WI38 (cell line): Measurements from ENCODE around the gene SPATA46.

Source experiments
- H3K4me3 ChIP-seq: 2 replicates; pipeline ENCODE4 v1.5.1; 2011; ENCODE audit warnings: low read depth, mild to moderate bottlenecking, control low read depth, low read length
- TF ChIP-seq, protein P1 (sequence below): IDR thresholded peaks from 2 replicates; pipeline ENCODE4 v1.5.1; 2012; ENCODE audit warnings: low read depth, mild to moderate bottlenecking, control low read depth, low read length

SPATA46 gene

DNA sequence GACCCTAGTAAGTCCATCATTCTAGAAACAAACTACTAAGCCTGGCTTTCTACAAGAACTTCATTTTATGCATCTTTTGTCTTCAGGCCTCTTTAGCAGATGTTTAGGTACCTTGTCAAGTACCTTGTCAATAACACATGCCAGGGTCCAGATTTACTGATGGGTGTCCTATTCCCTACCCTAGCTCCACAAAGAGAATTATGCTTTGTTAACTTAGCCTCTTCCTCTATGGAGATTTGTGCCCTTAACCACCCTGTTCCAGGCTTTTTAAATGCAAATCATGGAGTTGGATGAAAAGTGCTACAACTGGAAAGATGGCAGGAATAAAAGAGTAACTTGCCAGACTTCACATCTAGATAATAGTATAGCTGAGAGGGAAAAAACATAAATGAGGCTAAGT lies 42.7 kb downstream of the SPATA46 start:
- TF ChIP-seq, protein P1, sequence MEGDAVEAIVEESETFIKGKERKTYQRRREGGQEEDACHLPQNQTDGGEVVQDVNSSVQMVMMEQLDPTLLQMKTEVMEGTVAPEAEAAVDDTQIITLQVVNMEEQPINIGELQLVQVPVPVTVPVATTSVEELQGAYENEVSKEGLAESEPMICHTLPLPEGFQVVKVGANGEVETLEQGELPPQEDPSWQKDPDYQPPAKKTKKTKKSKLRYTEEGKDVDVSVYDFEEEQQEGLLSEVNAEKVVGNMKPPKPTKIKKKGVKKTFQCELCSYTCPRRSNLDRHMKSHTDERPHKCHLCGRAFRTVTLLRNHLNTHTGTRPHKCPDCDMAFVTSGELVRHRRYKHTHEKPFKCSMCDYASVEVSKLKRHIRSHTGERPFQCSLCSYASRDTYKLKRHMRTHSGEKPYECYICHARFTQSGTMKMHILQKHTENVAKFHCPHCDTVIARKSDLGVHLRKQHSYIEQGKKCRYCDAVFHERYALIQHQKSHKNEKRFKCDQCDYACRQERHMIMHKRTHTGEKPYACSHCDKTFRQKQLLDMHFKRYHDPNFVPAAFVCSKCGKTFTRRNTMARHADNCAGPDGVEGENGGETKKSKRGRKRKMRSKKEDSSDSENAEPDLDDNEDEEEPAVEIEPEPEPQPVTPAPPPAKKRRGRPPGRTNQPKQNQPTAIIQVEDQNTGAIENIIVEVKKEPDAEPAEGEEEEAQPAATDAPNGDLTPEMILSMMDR: no peak
- no peak overlapping the region for H3K4me3 ChIP-seq

DNA sequence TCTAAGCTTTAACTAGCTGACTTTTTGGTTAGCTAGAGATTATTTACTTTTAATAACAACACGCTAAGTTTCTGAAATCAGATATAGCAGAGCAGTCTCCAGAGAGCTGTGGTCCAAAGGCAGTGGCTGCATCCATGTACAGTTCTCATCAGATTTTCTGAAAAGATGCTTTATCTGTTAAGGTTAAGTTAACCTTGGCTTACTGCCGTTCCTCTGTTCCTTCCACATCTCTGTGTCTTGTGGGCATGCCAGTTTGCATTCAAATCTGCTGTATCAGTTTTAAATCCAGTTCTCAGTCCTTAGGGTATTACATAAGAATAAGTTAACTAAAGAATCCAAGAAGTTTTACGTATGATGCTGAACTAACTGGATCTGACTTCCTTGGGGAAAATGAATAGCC lies 46.8 kb downstream of the SPATA46 start:
- H3K4me3 ChIP-seq: no peak overlapping the region
- TF ChIP-seq, protein P1: no peak

DNA sequence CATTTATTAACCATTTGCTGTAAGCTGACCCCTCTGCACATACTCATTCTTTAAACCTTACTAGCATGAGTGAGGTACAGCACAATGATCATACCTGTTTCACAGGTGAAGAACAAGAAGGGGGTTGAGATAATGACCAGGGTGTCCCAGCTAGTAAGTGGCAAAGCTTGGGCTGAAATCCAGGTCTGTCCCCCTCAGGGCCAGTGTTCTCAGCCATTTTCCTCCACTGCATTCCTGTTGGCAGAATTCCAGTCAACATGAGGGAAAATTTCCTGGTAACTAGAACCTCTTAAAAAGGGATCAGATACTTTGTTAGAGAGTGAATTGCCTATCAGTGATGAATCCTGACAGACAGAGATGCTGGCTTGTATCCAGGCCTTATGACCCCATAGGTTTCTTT lies 48.1 kb downstream of the SPATA46 start:
- TF ChIP-seq, protein P1: no peak

DNA sequence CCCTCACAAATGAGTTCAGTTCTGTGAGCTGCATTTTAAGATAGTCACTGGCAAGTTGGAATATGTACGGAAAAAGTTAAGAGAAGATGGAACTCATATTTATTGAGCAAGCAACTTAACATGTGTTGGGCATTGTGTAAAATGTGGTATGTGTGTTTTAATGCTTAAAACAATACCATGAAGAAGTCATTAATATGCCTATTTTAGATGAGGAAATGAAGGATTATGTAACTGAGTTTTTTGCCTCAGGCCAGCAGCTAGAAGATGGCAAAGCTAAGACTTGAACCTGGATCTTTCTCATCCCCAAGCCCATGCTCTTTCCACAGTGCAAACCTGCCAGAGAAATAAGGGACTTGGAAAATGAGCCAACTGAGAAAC lies 48.9 kb downstream of the SPATA46 start:
- H3K4me3 ChIP-seq: no peak overlapping the region
- TF ChIP-seq, protein P1: no peak

More for the DNA sequence above, 48.1 kb downstream of the SPATA46 start:
- H3K4me3 ChIP-seq: no peak overlapping the region

DNA sequence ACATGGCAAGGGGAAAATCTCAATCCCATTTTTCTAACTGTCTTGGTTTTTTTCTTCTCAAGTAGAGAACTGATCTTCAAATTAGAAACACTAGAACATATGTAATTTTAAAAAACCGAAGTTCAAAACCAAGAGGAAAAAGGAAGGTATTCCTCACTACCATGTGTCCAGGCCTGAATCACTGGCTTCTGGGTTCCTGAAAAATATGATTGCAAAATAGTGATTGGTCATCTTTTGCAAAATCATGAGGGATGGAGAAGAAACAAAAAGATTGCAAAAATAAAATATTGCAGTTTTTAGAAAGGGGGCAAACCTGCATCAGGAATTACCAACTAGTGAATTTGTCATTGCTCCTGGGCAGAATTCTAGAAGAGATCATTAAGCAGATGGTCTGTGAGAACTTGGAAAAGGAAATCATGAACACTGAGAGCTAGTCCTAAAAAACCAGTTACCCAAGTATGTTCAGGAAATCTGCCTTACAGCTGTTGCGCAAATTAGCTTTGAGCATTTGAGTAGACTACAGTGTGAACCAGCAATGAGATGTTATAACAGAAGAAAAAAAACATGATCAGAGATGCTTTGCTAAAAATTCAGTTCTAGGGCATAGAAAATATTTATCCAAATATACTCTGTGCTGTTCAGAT lies 49.4 kb downstream of the SPATA46 start:
- TF ChIP-seq, protein P1: no peak
- H3K4me3 ChIP-seq: no peak overlapping the region

DNA sequence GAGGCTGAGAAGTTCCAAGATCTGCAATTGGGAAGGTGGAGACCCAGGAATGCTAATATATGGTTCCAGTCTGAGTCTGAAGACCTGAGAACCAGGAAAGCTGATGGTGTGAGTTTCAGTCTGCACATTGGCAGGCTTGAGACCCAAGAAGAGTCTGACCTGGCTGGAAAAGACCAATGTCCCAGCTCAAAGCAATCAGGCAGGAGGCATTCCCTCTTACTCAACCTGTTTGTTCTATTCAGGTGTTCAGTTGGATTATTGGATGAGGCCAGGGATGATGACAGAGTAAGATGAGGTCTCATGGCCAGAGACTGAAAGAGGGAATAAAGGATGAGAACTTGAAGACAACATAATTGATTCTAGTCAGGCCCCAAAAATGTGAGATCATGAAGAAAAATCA lies 50.1 kb downstream of the SPATA46 start:
- TF ChIP-seq, protein P1: no peak
- no peak overlapping the region for H3K4me3 ChIP-seq

DNA sequence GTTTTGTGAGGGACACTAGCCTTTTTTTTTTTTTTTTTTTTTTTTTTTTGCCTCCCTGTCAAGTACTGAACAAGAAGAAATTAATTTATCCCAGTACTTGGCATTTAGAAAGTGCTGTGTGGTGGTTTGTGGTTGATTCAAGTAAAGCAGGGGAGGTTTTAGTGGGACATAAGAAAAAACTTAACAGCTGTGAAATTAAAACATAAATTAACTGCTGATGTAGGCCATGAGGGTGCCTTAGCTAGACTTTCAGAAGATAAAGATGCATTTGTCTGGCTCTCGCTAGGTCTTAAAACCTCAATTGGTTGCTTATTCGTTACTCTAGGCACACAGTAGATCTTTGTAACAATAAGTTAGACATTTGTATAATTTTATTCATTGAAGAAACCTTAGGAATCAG lies 52.3 kb downstream of the SPATA46 start:
- H3K4me3 ChIP-seq: no peak overlapping the region
- TF ChIP-seq, protein P1: no peak
